Measurements from ENCODE around the gene PFAS.
"Not testable (repeated sequence)": the region's sequence is repeated elsewhere in the genome, so short reads cannot be mapped to it uniquely, and the experiment has no call there.

PFAS gene

DNA sequence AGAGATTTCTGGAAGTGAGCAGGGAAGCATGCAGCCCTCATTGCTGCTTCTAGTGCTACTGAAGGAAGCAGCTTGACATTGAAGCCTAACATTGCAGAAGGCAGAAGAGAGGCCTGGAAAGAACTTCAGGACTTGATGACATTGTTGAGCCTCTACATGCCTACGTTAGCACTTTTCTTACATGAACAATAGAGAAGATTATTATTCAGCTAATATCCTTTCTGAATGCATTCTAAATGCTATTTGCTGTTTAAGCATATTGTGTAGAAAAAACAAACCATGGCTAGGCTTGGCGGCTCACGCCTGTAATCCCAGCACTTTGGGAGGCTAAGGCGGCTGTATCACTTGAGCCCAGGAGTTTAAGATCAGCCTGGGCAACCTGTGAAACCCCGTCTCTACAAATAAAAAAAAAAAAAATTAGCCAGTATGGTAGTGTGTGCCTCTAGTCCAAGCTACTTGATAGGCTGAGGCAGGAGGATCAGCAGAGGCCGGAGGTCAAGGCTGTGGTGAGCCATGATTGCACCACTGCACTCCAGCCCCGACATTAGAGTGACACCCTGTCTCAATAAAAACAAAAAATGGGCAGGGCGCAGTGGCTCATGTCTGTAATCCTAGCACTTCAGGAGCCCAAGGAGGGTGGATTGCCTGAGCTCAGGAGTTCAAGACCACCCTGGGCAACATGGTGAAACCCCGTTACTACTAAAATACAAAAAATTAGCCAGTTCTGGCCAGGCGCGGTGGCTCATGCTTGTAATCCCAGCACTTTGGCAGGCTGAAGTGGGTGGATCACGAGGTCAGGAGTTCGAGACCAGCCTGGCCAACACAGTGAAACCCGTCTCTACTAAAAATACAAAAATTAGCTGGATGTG is 36.5 kb upstream of the PFAS start:
- TF ChIP-seq, protein P1, sequence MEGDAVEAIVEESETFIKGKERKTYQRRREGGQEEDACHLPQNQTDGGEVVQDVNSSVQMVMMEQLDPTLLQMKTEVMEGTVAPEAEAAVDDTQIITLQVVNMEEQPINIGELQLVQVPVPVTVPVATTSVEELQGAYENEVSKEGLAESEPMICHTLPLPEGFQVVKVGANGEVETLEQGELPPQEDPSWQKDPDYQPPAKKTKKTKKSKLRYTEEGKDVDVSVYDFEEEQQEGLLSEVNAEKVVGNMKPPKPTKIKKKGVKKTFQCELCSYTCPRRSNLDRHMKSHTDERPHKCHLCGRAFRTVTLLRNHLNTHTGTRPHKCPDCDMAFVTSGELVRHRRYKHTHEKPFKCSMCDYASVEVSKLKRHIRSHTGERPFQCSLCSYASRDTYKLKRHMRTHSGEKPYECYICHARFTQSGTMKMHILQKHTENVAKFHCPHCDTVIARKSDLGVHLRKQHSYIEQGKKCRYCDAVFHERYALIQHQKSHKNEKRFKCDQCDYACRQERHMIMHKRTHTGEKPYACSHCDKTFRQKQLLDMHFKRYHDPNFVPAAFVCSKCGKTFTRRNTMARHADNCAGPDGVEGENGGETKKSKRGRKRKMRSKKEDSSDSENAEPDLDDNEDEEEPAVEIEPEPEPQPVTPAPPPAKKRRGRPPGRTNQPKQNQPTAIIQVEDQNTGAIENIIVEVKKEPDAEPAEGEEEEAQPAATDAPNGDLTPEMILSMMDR (conservative IDR thresholded peaks at IDR 0.05; ENCODE audit: low read length), result no peak
- no peak overlapping the region for H3K4me3 ChIP-seq (ENCODE audit: low read length)
- no peak for DNase-seq (ENCODE audit: low read depth)

DNA sequence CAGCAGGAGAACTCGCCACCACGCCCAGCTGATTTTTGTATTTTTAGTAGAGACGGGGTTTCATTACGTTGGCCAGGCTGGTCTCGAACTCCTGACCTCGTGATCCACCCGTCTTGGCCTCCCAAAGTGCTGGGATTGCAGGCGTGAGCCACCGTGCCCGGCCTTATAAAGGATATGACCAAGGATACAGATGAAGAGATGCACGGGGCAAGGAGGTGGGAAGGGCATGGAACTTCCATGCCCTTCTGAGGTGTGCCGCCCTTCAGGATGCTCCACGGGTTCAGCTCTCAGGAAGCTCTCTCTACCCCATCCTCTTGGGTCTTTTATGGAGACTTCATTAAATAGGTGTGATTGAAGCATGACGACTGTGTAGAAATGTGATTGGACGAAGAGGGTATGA is 35.1 kb upstream of the PFAS start:
- H3K4me3 ChIP-seq (ENCODE audit: low read length); DNase-seq (ENCODE audit: low read depth): not testable (repeated sequence)

DNA sequence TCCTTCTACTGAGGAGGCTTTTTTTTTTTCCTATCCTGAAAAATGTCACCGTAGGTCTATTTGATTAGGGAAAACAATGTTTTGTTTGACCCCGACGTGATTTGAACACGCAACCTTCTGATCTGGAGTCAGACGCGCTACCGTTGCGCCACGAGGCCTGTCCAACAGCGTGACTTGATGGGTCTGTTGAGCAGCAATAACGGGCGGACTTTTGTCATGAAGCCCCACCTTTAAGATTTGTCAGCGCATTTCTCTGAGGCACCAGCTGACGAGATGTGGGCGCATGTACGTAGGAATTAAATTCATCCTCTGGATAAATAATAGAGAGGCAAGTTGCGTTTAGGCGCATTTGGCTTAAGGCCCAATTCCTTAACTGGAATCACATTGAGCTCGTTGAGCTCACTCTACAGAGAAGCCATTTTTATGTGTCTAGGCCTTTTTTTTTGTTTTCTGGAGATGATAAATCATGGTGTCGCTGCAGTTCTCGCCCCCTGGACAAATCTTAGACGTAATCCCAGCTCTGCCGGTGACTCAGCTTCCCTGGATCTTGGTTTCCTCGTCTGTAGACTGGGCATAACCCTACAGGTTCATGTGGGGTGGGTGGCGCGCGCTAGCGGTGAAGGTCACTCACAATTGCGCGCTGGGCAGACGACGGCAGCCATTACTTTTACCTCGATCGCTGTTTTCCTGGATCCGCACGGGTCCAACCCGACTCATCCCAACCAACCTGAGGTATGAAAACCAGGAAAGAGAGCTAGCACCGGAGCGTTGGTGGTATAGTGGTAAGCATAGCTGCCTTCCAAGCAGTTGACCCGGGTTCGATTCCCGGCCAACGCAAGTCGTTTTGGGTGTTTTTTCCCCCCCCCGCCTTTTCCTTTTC is 28.1 kb upstream of the PFAS start:
- peak overlapping the region; percentile 89 for H3K4me3 ChIP-seq (ENCODE audit: low read length)
- peak; percentile 94 for DNase-seq (ENCODE audit: low read depth)
- TF ChIP-seq, protein P1 (conservative IDR thresholded peaks at IDR 0.05; ENCODE audit: low read length), result no peak

DNA sequence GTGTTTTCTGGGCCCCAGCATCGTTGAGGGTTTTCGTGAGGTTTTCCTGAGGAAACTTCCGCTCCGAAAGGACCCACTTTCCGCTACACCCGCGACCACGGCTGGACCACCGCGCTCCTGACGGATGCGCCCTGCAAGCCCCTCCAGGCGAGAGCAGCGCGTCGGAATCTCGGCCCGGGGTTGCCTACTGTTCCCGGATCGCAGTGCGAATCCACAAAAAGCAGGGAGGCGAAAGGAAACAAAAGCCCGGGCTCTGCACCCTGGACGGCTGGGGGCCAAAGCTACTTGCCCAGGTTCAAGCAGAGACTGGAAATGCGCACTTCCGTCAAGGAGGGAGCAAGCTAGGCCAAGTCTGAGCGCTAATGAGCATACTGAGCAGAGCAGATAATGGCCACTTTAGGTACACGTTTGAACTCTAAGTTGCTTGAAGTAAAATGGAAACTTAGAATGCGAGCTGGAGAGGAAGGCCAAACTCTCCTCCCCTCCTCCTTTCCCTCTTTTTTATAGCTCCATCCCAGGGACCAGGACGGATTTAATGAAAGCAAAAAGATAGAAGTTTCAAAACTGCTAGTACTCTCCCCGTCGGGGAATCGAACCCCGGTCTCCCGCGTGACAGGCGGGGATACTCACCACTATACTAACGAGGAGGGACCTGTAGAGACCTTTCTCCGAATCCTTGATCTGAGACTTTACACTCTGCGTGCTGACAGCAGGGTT is 27.3 kb upstream of the PFAS start:
- H3K4me3 ChIP-seq (ENCODE audit: low read length), result peak overlapping the region; percentile 89
- DNase-seq (ENCODE audit: low read depth), result peak; percentile 88
- TF ChIP-seq, protein P1 (conservative IDR thresholded peaks at IDR 0.05; ENCODE audit: low read length), result no peak

DNA sequence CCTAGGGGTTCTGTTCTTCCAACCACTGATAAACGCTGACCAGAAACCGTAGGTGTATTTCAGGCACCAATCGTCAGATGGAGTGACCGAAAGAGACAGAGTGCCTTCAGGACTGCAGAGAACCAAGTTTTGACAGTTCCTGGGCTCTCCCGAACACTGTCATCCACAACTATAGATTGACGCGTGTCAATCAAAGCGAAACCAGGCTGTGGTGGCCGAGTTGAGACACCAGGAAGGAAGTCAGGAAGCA is 26.8 kb upstream of the PFAS start:
- peak overlapping the region; percentile 89 for H3K4me3 ChIP-seq (ENCODE audit: low read length)
- DNase-seq (ENCODE audit: low read depth), result no peak
- TF ChIP-seq, protein P1 (conservative IDR thresholded peaks at IDR 0.05; ENCODE audit: low read length), result no peak

DNA sequence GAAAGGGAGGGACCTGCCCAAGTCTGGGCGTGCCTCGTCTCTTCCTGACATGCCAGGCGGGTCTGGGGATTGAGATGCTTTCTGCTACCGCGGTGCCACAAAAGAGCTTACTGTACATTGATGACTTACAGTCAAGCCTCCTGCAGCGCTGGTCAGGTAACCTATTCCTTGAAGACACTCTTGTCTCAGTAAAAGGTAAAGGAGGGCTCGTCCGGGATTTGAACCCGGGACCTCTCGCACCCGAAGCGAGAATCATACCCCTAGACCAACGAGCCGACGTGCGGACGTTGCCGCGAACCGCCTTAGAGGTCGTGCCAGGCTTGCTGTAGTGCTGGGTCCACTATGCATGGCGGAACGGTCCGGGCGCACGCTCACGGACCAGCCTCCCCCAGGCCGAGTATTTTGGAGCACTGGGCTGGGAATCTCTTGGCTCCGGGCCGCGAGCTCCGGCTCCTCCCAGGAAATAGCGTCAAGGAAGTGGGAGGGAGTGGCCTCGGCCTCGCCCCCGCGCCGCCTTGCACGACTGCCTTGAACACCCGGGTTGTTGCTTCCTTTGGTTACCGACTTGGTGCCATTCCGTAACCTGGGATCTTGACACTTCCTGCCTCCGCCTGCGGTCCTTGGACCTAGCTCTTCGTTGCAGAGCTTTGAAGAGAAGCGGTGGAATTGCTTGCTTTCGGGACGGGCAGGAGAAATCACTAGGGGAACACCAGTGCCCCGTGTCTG is 26.3 kb upstream of the PFAS start:
- DNase-seq (ENCODE audit: low read depth), result peak; percentile 96
- H3K4me3 ChIP-seq (ENCODE audit: low read length), result peak overlapping the region; percentile 89
- TF ChIP-seq, protein P1 (conservative IDR thresholded peaks at IDR 0.05; ENCODE audit: low read length), result no peak
